ENCODE data around the gene CLBA1.

GRCh38 chr14:105030194-105030593, 44.6 kb downstream of the CLBA1 start:
- TF ChIP-seq CTCF (conservative IDR thresholded peaks at IDR 0.05) (no peak), ZFX (IDR thresholded peaks at IDR 0.05) (no peak)

All from C4-2B (cell line).